ENCODE measurements around the gene PTPRT. TPM values are rescaled to one million over a fixed set of nuclear protein-coding genes. Genes with fewer than 3 reads are reported as not detected.

PTPRT gene
- total and polyA plus RNA-seq, 12 donors = 0.05 to 0.34 (median 0.16) TPM; not detected in 1

GRCh38 chr20:42530191-42530590 lies 659.5 kb downstream of the PTPRT start:
- no peak for DNase-seq
- Histone ChIP-seq H3K4me3 (no peak overlapping the region), H3K36me3 (replicated peaks in 1 of 2) (no peaks in the 10 kb centered on the region), H3K27ac (no peak overlapping the region), H3K4me1 (replicated peaks in 1 of 2) (peaks cover 0 to 7% of the 10 kb centered on the region in 2 donors), H3K9me3 (replicated peaks in 1 of 3) (no peaks in the 10 kb centered on the region), H3K27me3 (no peaks in the 10 kb centered on the region)
- intact Hi-C loops (cut with DNase I) = loop anchor here in 1 of 2 donors (5.0 to 10.0 kb wide), 4 partner anchors 338 to 795 kb away; partner anchors contain the start of gene PTPRT
- 83 to 92% (median 87%) methylated on average over 4 of the region's 4 CpGs for WGBS, 4 donors
- TF ChIP-seq, protein P1, sequence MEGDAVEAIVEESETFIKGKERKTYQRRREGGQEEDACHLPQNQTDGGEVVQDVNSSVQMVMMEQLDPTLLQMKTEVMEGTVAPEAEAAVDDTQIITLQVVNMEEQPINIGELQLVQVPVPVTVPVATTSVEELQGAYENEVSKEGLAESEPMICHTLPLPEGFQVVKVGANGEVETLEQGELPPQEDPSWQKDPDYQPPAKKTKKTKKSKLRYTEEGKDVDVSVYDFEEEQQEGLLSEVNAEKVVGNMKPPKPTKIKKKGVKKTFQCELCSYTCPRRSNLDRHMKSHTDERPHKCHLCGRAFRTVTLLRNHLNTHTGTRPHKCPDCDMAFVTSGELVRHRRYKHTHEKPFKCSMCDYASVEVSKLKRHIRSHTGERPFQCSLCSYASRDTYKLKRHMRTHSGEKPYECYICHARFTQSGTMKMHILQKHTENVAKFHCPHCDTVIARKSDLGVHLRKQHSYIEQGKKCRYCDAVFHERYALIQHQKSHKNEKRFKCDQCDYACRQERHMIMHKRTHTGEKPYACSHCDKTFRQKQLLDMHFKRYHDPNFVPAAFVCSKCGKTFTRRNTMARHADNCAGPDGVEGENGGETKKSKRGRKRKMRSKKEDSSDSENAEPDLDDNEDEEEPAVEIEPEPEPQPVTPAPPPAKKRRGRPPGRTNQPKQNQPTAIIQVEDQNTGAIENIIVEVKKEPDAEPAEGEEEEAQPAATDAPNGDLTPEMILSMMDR (IDR thresholded peaks at IDR 0.05) = no peak
- TF ChIP-seq POLR2A (IDR thresholded peaks at IDR 0.05) = no peak

DNA sequence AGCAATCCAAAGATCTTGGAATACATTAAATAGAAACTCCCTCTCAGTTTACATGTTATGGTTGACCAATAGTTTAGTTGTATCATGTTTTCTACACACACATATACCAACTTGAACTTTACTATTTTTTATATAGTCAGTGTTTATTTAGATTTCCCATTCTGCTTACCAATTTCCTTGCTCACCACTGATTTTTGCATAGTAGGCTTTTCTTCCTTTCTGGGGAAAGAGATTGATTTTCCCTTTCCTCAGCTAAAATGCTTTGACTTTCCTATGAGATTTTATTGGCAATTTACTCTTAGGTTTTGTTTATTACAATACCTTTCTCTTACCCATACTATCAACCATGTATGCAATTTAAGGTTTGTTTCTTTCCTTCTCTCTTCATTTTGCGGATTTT lies 665.6 kb downstream of the PTPRT start:
- Histone ChIP-seq H3K4me1 (replicated peaks in 1 of 2) (no peaks in the 10 kb centered on the region), H3K4me3 (no peak overlapping the region), H3K27ac (no peak overlapping the region), H3K9me3 (replicated peaks in 1 of 3) (no peaks in the 10 kb centered on the region), H3K36me3 (replicated peaks in 1 of 2) (no peaks in the 10 kb centered on the region), H3K27me3 (no peaks in the 10 kb centered on the region)
- intact Hi-C loops (cut with DNase I) = no loop called here
- TF ChIP-seq, protein P1 (IDR thresholded peaks at IDR 0.05) = no peak
- no peak for TF ChIP-seq POLR2A (IDR thresholded peaks at IDR 0.05)
- 82 to 97% (median 86%) methylated on average over 1 of the region's 1 CpG for WGBS, 4 donors
- no peak for DNase-seq

- Histone ChIP-seq H3K36me3 (replicated peaks in 1 of 2) (no peaks in the 10 kb centered on the region), H3K27me3 (no peaks in the 10 kb centered on the region), H3K4me3 (no peak overlapping the region), H3K4me1 (replicated peaks in 1 of 2) (no peaks in the 10 kb centered on the region), H3K9me3 (replicated peaks in 1 of 3) (no peaks in the 10 kb centered on the region), H3K27ac (no peak overlapping the region)
- TF ChIP-seq, protein P1 (IDR thresholded peaks at IDR 0.05) = no peak
- TF ChIP-seq POLR2A (IDR thresholded peaks at IDR 0.05) = no peak
- no peak for DNase-seq
- 36 to 69% (median 61%) methylated on average over 3 of the region's 3 CpGs for WGBS, 4 donors
- intact Hi-C loops (cut with DNase I) = no loop called here
These were observed 673.0 kb downstream of the PTPRT start for GRCh38 chr20:42516692-42517091.

DNA sequence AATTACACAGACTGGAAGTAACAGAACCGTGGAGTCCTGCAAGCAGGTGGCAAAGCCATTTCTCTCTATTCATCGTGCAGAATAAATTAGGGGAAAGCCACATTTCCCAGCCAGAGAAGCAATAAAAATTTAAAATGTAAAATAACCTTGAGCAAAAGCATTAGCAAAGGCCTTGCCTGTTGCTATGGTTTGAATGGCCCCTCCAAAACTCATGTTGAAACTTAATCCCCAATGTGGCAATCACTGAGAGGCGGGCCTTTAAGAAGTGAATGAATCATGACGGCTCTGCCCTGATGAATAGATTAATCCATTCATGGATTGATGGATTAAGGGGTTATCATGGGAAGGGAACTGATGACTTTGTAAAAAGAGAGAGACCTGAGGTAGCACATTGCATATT lies 679.0 kb downstream of the PTPRT start:
- Histone ChIP-seq H3K4me1 (replicated peaks in 1 of 2) (no peaks in the 10 kb centered on the region), H3K27me3 (no peaks in the 10 kb centered on the region), H3K36me3 (replicated peaks in 1 of 2) (no peaks in the 10 kb centered on the region), H3K27ac (no peak overlapping the region), H3K4me3 (no peak overlapping the region), H3K9me3 (replicated peaks in 1 of 3) (no peaks in the 10 kb centered on the region)
- no peak for DNase-seq
- intact Hi-C loops (cut with DNase I) = no loop called here
- TF ChIP-seq POLR2A (IDR thresholded peaks at IDR 0.05) = no peak
- TF ChIP-seq, protein P1 (IDR thresholded peaks at IDR 0.05) = no peak
- 65 to 84% (median 78%) methylated on average over 4 of the region's 4 CpGs for WGBS, 4 donors
